Astrocyte (in vitro differentiated cells and primary cell): ENCODE measurements around the gene ABCC1.

Source experiments
- CTCF ChIP-seq: IDR thresholded peaks from 2 replicates; pipeline ENCODE4 v1.5.1; 2011; ENCODE audit warnings: low read depth, mild to moderate bottlenecking, inconsistent platforms, low read length, moderate library complexity; ENCODE audit not compliant: insufficient read depth
- EZH2 ChIP-seq: IDR thresholded peaks from 2 replicates; pipeline ENCODE4 v1.6.1; 2012; ENCODE audit warnings: mild to moderate bottlenecking, low read length, inconsistent platforms; ENCODE audit not compliant: insufficient read depth

- TF ChIP-seq CTCF (no peak), EZH2 (no peak)
These were observed 189.6 kb downstream of the ABCC1 start for GRCh38 chr16:16139061-16139460.
